Measurements from ENCODE around the gene POLR1C.

Gene POLR1C

DNA sequence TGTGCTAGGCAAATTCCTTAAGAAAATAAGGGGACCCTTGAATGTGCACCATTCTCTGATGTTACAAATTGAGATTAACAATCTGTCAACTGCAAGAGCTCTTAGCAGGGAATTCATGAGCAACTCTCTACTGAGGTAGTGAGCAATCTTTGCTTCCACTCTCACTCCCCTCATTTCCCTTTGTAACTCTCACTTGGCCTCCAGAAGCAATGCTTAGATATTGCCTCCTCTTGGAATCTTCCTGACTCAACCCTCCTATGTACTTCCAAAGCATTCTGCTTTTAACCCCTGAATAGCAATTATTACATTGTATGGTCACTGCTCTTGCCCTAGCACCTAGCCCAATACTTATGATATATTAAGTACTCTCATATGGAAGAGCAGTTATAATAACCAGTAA lies 42.4 kb downstream of the POLR1C start:
- no peak for TF ChIP-seq ZFX (IDR thresholded peaks at IDR 0.05; ENCODE audit: borderline replicate concordance)
- TF ChIP-seq, protein P1, sequence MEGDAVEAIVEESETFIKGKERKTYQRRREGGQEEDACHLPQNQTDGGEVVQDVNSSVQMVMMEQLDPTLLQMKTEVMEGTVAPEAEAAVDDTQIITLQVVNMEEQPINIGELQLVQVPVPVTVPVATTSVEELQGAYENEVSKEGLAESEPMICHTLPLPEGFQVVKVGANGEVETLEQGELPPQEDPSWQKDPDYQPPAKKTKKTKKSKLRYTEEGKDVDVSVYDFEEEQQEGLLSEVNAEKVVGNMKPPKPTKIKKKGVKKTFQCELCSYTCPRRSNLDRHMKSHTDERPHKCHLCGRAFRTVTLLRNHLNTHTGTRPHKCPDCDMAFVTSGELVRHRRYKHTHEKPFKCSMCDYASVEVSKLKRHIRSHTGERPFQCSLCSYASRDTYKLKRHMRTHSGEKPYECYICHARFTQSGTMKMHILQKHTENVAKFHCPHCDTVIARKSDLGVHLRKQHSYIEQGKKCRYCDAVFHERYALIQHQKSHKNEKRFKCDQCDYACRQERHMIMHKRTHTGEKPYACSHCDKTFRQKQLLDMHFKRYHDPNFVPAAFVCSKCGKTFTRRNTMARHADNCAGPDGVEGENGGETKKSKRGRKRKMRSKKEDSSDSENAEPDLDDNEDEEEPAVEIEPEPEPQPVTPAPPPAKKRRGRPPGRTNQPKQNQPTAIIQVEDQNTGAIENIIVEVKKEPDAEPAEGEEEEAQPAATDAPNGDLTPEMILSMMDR (IDR thresholded peaks at IDR 0.05): no peak
- H3K27ac ChIP-seq: no peak overlapping the region

DNA sequence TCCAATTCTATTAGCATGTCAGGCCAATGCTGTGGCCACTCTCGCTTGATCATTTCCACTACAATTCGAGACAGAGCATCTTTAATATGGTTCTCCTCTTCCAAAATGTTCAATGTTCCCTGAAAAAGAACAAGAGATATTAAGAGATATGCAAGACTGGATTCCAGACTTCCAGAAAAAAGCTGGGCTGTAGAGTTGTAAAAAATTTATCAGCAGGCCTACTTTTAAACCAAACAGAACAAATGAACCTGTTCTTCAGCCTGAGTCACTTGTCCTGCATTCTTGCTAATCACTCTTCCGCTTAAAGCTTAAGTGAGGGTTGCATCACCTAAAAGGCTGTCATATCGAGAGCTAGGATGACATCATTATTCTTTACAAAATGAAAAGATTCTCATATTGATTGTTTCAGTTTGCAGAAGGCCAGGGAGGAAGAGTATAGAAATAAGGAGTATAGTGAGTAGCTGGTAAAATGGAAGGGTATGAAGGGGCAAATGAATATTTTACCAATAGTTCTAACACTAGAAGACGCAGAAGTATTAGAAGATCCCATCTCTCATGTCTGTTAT lies 54.1 kb downstream of the POLR1C start:
- no peak for TF ChIP-seq ZFX (IDR thresholded peaks at IDR 0.05; ENCODE audit: borderline replicate concordance)
- TF ChIP-seq, protein P1 (IDR thresholded peaks at IDR 0.05): no peak
- no peak overlapping the region for H3K27ac ChIP-seq

All from 22Rv1 (cell line).